ENCODE data around the gene ZNF483. TPM values are rescaled to one million over a fixed set of nuclear protein-coding genes. Genes with fewer than 3 reads are reported as not detected.
A peak's percentile ranks its signal among the peaks of the same experiment; 100 is the strongest.

ZNF483 gene
- total RNA-seq, 2 experiments from 2014 or later = 0.06 to 3.2 TPM

- H4K20me1 ChIP-seq (ENCODE audit: insufficient read depth, low read length) = no peaks in the 10 kb centered on the region
- H3K9me2 ChIP-seq (ENCODE audit: insufficient read depth, low read length) = no peaks in the 10 kb centered on the region
- intact Hi-C loops (cut with micrococcal nuclease; ENCODE audit: unreplicated experiment) = no loop called here
- no peaks in the 10 kb centered on the region for H3K9me3 ChIP-seq (ENCODE audit: low read length)
- no peaks in the 10 kb centered on the region for H3K36me3 ChIP-seq (ENCODE audit: insufficient read depth, low read length)
- no peak overlapping the region for H2AFZ ChIP-seq (ENCODE audit: low read length)
- H3K4me3 ChIP-seq (ENCODE audit: low read depth, low read length, poor library complexity, severe bottlenecking) = no peak overlapping the region
- ChIA-PET POLR2A (no interaction called here), CTCF (ENCODE audit: unreplicated experiment) (no interaction called here)
- H3K79me2 ChIP-seq (ENCODE audit: insufficient read depth, low read depth, low read length) = no peaks in the 10 kb centered on the region
- no TSS peak for BruUV-seq (replicated peaks)
- no peak for DNase-seq (ENCODE audit: low spot score)
- no peaks in the 10 kb centered on the region for H3K4me1 ChIP-seq (ENCODE audit: insufficient read depth, low read length, poor library complexity, severe bottlenecking)
- H3K4me2 ChIP-seq (ENCODE audit: low read length) = no peak overlapping the region
- no peak overlapping the region for H3K27ac ChIP-seq (ENCODE audit: low read depth, low read length, poor library complexity, severe bottlenecking)
- TF ChIP-seq CTCF (conservative IDR thresholded peaks at IDR 0.05; ENCODE audit: low read length) = no peak
- TF ChIP-seq EZH2phosphoT487 (IDR thresholded peaks at IDR 0.05; ENCODE audit: borderline replicate concordance, low read depth, low read length) = no peak
These were observed 10.0 kb upstream of the ZNF483 start for GRCh38 chr9:111514967-111515366.

- DNase-seq (ENCODE audit: low spot score) = peak; percentile 14
- Histone ChIP-seq H3K4me3 (ENCODE audit: low read depth, low read length, poor library complexity, severe bottlenecking) (no peak overlapping the region), H3K27ac (ENCODE audit: low read depth, low read length, poor library complexity, severe bottlenecking) (no peak overlapping the region), H3K9me3 (ENCODE audit: low read length) (no peaks in the 10 kb centered on the region), H3K4me2 (ENCODE audit: low read length) (no peak overlapping the region), H3K79me2 (ENCODE audit: insufficient read depth, low read depth, low read length) (no peaks in the 10 kb centered on the region), H2AFZ (ENCODE audit: low read length) (no peak overlapping the region), H3K9me2 (ENCODE audit: insufficient read depth, low read length) (no peaks in the 10 kb centered on the region), H3K36me3 (ENCODE audit: insufficient read depth, low read length) (no peaks in the 10 kb centered on the region), H3K4me1 (ENCODE audit: insufficient read depth, low read length, poor library complexity, severe bottlenecking) (no peaks in the 10 kb centered on the region), H4K20me1 (ENCODE audit: insufficient read depth, low read length) (no peaks in the 10 kb centered on the region)
- intact Hi-C loops (cut with micrococcal nuclease; ENCODE audit: unreplicated experiment) = no loop called here
- POLR2A ChIA-PET = no interaction called here
- TF ChIP-seq EZH2phosphoT487 (IDR thresholded peaks at IDR 0.05; ENCODE audit: borderline replicate concordance, low read depth, low read length) (no peak), CTCF (conservative IDR thresholded peaks at IDR 0.05; ENCODE audit: low read length) (no peak)
- CTCF ChIA-PET (ENCODE audit: unreplicated experiment) = no interaction called here
- BruUV-seq (replicated peaks) = no TSS peak
These were observed 8.9 kb upstream of the ZNF483 start for GRCh38 chr9:111516061-111516465.

DNA sequence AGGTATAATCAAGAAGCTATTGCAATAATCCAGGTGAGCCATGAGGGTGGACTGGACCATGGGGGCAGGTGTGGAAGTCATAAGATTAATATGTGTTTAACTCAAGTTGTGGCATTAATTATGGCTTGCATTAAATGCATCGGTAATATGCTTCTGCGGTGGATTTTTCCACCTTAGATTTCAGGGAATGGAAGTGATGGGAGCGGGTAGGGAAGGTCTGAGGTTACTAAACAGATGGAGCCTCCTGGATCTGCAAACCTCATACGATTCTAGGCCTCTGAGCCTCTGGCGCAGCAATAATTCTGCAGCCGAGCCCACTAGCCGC, 286 bp upstream of the ZNF483 start:
- Histone ChIP-seq H3K79me2 (ENCODE audit: insufficient read depth, low read depth, low read length) (no peaks in the 10 kb centered on the region), H3K36me3 (ENCODE audit: insufficient read depth, low read length) (no peaks in the 10 kb centered on the region), H3K9me3 (ENCODE audit: low read length) (no peaks in the 10 kb centered on the region), H3K4me1 (ENCODE audit: insufficient read depth, low read length, poor library complexity, severe bottlenecking) (no peaks in the 10 kb centered on the region), H2AFZ (ENCODE audit: low read length) (peak overlapping the region; percentile 53; the same call in 1 of the 2 replicates), H3K27ac (ENCODE audit: low read depth, low read length, poor library complexity, severe bottlenecking) (no peak overlapping the region), H3K4me3 (ENCODE audit: low read depth, low read length, poor library complexity, severe bottlenecking) (peak overlapping the region; percentile 59), H3K4me2 (ENCODE audit: low read length) (peak overlapping the region; percentile 35; the same call in 1 of the 2 replicates), H4K20me1 (ENCODE audit: insufficient read depth, low read length) (no peaks in the 10 kb centered on the region), H3K9me2 (ENCODE audit: insufficient read depth, low read length) (no peaks in the 10 kb centered on the region)
- TF ChIP-seq EZH2phosphoT487 (IDR thresholded peaks at IDR 0.05; ENCODE audit: borderline replicate concordance, low read depth, low read length) (no peak), CTCF (conservative IDR thresholded peaks at IDR 0.05; ENCODE audit: low read length) (no peak)
- intact Hi-C loops (cut with micrococcal nuclease; ENCODE audit: unreplicated experiment) = no loop called here
- DNase-seq (ENCODE audit: low spot score) = no peak
- ChIA-PET POLR2A (interaction anchor here (0.6 kb wide), 2 partner anchors 419 to 1374 kb away, joined by 3 read pairs; no protein-coding TSS in a partner anchor), CTCF (ENCODE audit: unreplicated experiment) (no interaction called here)
- no TSS peak for BruUV-seq (replicated peaks)

Measured in OCI-LY7 (cell line).